Coronary artery (tissue), 2 donors: ENCODE results near the gene MROH7.
"Not testable (repeated sequence)": the region's sequence is repeated elsewhere in the genome, so short reads cannot be mapped to it uniquely, and the experiment has no call there.

ENCODE experiments used
- DNase-seq: peaks from one replicate; pipeline ENCODE4 v3.0.0-alpha.2; 2017; ENCODE audit warnings: low spot score
- H3K27ac ChIP-seq, 2 donors: fragments of 200-600 bp; sonication (generic); one replicate each; pipeline ENCODE4 v1.5.1; 2016 to 2019
- H3K4me3 ChIP-seq: fragments of 200-600 bp; sonication (generic); 2 replicates; pipeline ENCODE4 v1.5.1; 2016; ENCODE audit warnings: mild to moderate bottlenecking, moderate library complexity
- CTCF ChIP-seq: fragments of 200-600 bp; sonication (generic); IDR thresholded peaks from one replicate; pipeline ENCODE4 v1.5.1; 2019; ENCODE audit warnings: antibody characterized with exemption

MROH7 gene

DNA sequence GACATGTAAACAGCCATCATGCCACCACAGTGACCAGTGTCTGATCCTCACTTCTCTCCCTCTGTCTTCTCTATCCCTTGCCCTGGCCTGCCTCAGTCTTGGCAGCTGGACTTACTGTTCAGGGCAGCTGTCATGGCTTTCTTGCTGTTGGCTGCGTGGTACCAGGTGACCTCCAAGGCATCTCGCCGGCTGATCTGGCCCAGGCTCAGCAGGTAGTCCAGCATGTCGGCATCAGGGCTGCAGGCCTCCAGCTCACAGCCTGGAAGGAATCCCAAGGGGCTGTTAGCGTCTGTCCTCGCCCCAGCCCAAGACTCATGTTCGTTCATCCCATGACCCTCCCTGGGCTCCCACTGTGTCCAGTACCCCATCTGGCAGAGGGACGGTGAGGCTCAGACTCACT, 21.8 kb upstream of the MROH7 start:
- TF ChIP-seq CTCF, result no peak
- no peak overlapping the region for H3K27ac ChIP-seq
- DNase-seq, result peak; percentile 26
- H3K4me3 ChIP-seq, result no peak overlapping the region

DNA sequence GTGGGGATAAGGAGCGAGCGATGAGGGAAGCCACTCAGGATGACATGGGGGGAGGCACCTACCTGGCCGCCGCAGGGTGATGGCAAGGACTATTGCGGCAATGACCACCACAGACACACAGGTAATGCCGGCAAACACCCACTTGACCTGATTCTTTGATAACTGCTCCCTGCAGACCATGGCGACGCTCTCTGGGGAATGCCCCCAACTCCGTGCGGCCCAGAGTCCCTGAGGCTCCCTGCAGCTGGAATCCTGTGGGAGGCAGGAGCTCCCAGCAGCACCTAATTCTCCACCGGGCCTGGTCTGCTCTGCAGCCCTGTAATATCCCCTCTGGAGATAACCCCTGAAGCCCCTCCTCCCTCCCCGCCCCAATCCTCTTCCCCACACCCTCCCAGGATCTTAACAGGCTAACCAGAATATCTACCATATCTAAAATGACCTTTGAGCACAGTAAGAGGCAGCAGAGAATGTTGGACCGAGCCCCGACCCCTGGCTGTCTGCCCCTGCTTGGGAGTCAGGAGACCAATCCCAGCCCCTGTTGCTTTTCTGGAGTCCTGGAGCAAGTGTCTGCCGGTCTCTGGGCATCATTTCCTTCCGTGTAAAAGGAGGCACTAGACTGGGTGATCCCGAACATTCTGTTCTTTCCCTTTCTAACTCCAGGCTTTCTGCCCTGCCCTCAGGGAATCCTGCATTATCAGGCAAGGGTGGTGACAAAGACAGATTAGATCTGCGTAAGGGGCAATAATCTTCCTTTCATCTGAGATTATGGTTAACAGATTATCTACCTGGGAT, 18.2 kb upstream of the MROH7 start, which contains the start of gene FAM151A:
Gene FAM151A, minus strand, starts transcription at position 310 of the 792 bp plus-strand sequence. Its CDS starts 130 bp downstream, at position 180.
- Histone ChIP-seq H3K4me3 (no peak within 1 kb of the TSS), H3K27ac (no peak within 1 kb of the TSS)
- no peak for TF ChIP-seq CTCF
- DNase-seq, result peak; percentile 50

DNA sequence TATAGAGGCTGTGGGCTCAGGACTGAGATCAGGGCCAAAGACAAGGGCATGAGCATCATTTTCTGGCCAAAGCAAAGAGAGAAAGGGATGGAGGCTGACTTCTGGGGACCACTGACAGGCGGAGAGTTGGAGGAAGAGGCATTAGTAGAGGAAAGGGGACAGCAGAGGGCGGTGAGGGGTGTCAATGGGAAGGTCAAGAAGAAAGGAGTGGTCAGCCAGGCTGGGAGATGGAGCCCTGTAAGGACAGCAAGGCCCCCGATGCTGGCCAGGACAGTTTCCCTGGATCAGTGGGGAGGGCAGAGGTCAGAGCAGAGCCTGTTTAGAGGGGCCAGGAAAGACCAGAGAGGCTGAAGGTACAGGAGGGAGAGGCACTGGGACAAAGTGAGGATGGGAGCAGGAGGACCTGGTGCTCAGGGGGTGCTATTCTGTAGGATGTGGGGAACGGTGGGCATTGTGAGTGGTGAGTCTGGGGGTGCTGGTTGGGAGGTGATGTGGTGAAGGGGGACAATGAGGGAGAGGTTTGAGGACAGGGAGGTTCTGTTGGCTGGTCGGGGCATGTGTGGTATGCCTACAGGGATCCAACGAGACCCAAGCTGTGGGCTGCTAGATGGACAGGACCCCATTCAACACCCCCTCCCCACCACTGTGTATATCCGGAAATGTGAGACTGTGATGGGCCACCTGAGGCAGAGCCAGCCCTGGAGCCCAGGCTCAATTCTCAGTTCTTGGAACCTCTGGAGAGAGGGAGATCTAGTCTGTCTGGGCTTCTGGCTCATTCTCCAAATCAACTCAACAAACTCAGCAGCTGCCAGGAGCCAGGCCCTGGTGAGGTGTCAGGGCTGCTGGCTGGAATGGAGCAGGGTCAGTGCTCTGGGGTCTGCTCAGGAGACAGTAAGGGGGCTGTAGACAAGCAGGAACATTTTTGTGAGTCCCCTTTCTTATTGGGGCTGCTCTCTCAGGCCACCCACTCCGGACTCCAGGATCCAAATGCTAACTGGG, 16.8 kb upstream of the MROH7 start:
- TF ChIP-seq CTCF, result no peak
- DNase-seq, result peak; percentile 59
- no peak overlapping the region for H3K27ac ChIP-seq
- no peak overlapping the region for H3K4me3 ChIP-seq

GRCh38 chr1:54627196-54627595, 14.4 kb upstream of the MROH7 start:
- Histone ChIP-seq H3K4me3 (no peak overlapping the region), H3K27ac (no peak overlapping the region)
- DNase-seq, result no peak
- no peak for TF ChIP-seq CTCF

DNA sequence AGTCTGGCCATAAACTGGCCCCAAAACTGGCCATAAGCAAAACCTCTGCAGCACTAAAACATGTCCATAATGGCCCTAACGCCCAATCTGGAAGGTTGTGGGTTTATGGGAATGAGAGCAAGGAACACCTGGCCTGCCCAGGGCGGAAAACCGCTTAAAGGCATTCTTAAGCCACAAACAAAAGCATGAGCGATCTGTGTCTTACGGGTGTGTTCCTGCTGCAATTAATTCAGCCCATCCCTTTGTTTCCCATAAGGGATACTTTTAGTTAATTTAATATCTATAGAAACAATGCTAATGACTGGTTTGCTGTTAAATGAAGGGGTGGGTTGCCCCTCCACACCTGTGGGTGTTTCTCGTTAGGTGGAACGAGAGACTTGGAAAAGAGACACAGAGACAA, 5.8 kb upstream of the MROH7 start:
- not testable (repeated sequence) for H3K4me3 ChIP-seq, DNase-seq, H3K27ac ChIP-seq

- H3K4me3 ChIP-seq, DNase-seq, H3K27ac ChIP-seq: not testable (repeated sequence)
Observed at GRCh38 chr1:54636461-54637446, 4.8 kb upstream of the MROH7 start.

DNA sequence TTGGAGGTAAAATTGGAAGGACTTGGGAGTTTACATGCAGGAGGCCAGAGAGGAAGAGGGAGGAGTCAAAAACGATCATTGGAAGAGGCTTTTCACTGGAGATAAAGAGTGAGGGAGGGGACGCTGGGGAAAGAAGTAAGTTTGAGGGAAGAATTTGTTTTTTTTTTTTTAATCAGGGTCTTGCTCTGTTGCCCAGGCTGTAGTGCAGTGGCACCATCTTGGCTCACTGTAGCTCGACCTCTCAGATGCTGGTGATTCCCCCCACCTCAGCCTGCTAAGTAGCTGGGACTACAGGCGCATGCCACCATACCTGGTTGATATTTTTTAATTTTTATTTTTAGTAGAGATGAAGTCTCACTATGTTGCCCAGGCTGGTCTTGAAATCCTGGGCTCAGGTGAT, 1.2 kb upstream of the MROH7 start:
- no peak for TF ChIP-seq CTCF
- H3K27ac ChIP-seq, result no peak overlapping the region
- DNase-seq, result no peak

More for the DNA sequence above, 1.2 kb upstream of the MROH7 start:
- no peak overlapping the region for H3K4me3 ChIP-seq
